Neural progenitor cell (in vitro differentiated cells): ENCODE measurements around the gene MMP14. TPM values are rescaled to one million over a fixed set of nuclear protein-coding genes. Genes with fewer than 3 reads are reported as not detected.

Source experiments
- DNase-seq: peaks from one replicate; pipeline ENCODE4 v3.0.0-alpha.2; 2016; ENCODE audit warnings: low spot score
- H2AFZ ChIP-seq: fragments of 200-600 bp; sonication (generic); replicated peaks from 2 replicates; pipeline ENCODE4 v1.6.1; 2016; ENCODE audit warnings: antibody characterized with exemption
- H3F3A ChIP-seq: fragments of 200-600 bp; sonication (generic); 2 replicates; pipeline ENCODE4 v1.6.1; 2016; ENCODE audit warnings: antibody characterized with exemption, low read depth
- H3K27ac ChIP-seq: fragments of 200-600 bp; sonication (generic); 2 replicates; pipeline ENCODE4 v1.5.1; 2016; ENCODE audit warnings: mild to moderate bottlenecking
- H3K27me3 ChIP-seq: fragments of 200-600 bp; sonication (generic); 2 replicates; pipeline ENCODE4 v1.6.1; 2016; ENCODE audit warnings: mild to moderate bottlenecking, moderate library complexity
- H3K36me3 ChIP-seq: fragments of 200-600 bp; sonication (generic); 2 replicates; pipeline ENCODE4 v1.5.1; 2016
- H3K4me1 ChIP-seq: fragments of 200-600 bp; sonication (generic); 2 replicates; pipeline ENCODE4 v1.6.1; 2016; ENCODE audit warnings: mixed run types
- H3K4me2 ChIP-seq: fragments of 200-600 bp; sonication (generic); 2 replicates; pipeline ENCODE4 v1.6.1; 2016
- H3K4me3 ChIP-seq: fragments of 200-600 bp; sonication (generic); 2 replicates; pipeline ENCODE4 v1.5.1; 2016
- H3K79me2 ChIP-seq: fragments of 200-600 bp; sonication (generic); 2 replicates; pipeline ENCODE4 v1.6.1; 2016; ENCODE audit warnings: low read depth
- H3K9ac ChIP-seq: fragments of 200-600 bp; sonication (generic); 2 replicates; pipeline ENCODE4 v1.6.1; 2016
- H3K9me3 ChIP-seq: fragments of 200-600 bp; sonication (generic); 2 replicates; pipeline ENCODE4 v1.5.1; 2016; ENCODE audit warnings: low read depth
- H4K20me1 ChIP-seq: fragments of 200-600 bp; sonication (generic); 2 replicates; pipeline ENCODE4 v1.6.1; 2016; ENCODE audit warnings: low read depth
- H3K27ac Mint-ChIP-seq: 3 replicates; pipeline ENCODE4 v1.8.0; 2021; ENCODE audit warnings: mixed read lengths
- H3K27me3 Mint-ChIP-seq: 2 replicates; pipeline ENCODE4 v1.8.0; 2022; ENCODE audit warnings: low read depth, mild to moderate bottlenecking, inconsistent platforms, moderate library complexity, mixed read lengths; ENCODE audit not compliant: insufficient read depth
- H3K36me3 Mint-ChIP-seq: 3 replicates; pipeline ENCODE4 v1.8.0; 2021; ENCODE audit warnings: mixed read lengths
- H3K4me1 Mint-ChIP-seq: 3 replicates; pipeline ENCODE4 v1.8.0; 2021; ENCODE audit warnings: mixed read lengths
- H3K4me3 Mint-ChIP-seq: 3 replicates; pipeline ENCODE4 v1.8.0; 2021; ENCODE audit warnings: mild to moderate bottlenecking, moderate library complexity, mixed read lengths
- H3K9me3 Mint-ChIP-seq: 3 replicates; pipeline ENCODE4 v1.8.0; 2020; ENCODE audit warnings: mixed read lengths
- EZH2 ChIP-seq: fragments of 200-600 bp; sonication (generic); IDR thresholded peaks from 2 replicates; pipeline ENCODE4 v1.6.1; 2017; ENCODE audit warnings: antibody characterized with exemption, mild to moderate bottlenecking, moderate library complexity
- EZH2phosphoT487 ChIP-seq: fragments of 200-600 bp; sonication (generic); IDR thresholded peaks from 2 replicates; pipeline ENCODE4 v1.6.1; 2017; ENCODE audit warnings: antibody characterized with exemption
- small RNA-seq: library from RNA; depleted of rRNA; stranded (forward); fragments of <200 nt; gene quantifications from one replicate; pipeline ENCODE3, GENCODE V24; 2015
- total RNA-seq: library from RNA; depleted of rRNA; stranded (reverse); fragments of >200 nt; gene quantifications from 2 replicates; pipeline ENCODE4 v1.2.3, GENCODE V29; 2015; ENCODE audit warnings: low replicate concordance
- TF ChIP-seq, protein P1 (sequence below): fragments of 200-600 bp; sonication (generic); IDR thresholded peaks from 2 replicates; pipeline ENCODE4 v1.5.1; 2017; ENCODE audit warnings: antibody characterized with exemption, mild to moderate bottlenecking

The MMP14 gene
- total RNA-seq, 1 donor from 2014 or later, result 15.1 TPM

- Histone ChIP-seq H3K4me2 (no peak overlapping the region), H3F3A (peaks cover 30% of the 10 kb centered on the region), H2AFZ (no peak overlapping the region), H3K27ac (no peak overlapping the region), H3K79me2 (no peaks in the 10 kb centered on the region), H3K9ac (no peak overlapping the region), H3K4me1 (peaks cover 10% of the 10 kb centered on the region), H3K9me3 (no peaks in the 10 kb centered on the region), H3K4me3 (no peak overlapping the region), H3K36me3 (no peaks in the 10 kb centered on the region), H4K20me1 (peaks cover 10% of the 10 kb centered on the region), H3K27me3 (no peaks in the 10 kb centered on the region)
- Mint-ChIP-seq H3K27me3 (peaks cover 3% of the 10 kb centered on the region), H3K9me3 (no peaks in the 10 kb centered on the region), H3K36me3 (peaks cover 16% of the 10 kb centered on the region), H3K27ac (no peak overlapping the region), H3K4me3 (no peak overlapping the region), H3K4me1 (peaks cover 11% of the 10 kb centered on the region)
- TF ChIP-seq EZH2 (no peak), EZH2phosphoT487 (no peak)
- TF ChIP-seq, protein P1, sequence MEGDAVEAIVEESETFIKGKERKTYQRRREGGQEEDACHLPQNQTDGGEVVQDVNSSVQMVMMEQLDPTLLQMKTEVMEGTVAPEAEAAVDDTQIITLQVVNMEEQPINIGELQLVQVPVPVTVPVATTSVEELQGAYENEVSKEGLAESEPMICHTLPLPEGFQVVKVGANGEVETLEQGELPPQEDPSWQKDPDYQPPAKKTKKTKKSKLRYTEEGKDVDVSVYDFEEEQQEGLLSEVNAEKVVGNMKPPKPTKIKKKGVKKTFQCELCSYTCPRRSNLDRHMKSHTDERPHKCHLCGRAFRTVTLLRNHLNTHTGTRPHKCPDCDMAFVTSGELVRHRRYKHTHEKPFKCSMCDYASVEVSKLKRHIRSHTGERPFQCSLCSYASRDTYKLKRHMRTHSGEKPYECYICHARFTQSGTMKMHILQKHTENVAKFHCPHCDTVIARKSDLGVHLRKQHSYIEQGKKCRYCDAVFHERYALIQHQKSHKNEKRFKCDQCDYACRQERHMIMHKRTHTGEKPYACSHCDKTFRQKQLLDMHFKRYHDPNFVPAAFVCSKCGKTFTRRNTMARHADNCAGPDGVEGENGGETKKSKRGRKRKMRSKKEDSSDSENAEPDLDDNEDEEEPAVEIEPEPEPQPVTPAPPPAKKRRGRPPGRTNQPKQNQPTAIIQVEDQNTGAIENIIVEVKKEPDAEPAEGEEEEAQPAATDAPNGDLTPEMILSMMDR, result no peak
- DNase-seq, result no peak
Measured at GRCh38 chr14:22896760-22897159, 60.4 kb downstream of the MMP14 start.

DNA sequence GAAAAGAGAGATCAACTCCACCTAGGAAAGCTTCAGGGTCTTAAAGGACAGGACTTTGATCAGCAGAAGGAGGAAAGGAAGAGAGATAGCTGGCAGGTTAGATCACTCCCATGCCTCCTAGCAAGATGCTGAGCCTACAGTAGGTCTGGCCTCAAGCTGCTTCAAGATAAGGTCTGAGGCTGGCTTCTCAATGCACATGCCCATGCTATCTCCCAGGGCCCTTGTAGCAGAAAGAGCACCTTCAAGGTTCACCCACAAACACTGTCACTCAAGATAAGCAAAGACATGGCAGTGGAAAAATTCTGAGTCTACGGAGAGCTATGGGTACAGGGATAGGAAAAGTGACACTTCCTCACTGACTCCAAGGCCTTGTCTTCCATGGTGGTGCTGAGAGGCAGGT, 61.0 kb downstream of the MMP14 start:
- no peak overlapping the region for H3K9ac ChIP-seq
- Mint-ChIP-seq H3K27me3 (peaks cover 5% of the 10 kb centered on the region), H3K27ac (no peak overlapping the region), H3K4me1 (peaks cover 11% of the 10 kb centered on the region), H3K9me3 (no peaks in the 10 kb centered on the region), H3K4me3 (no peak overlapping the region), H3K36me3 (peaks cover 18% of the 10 kb centered on the region)
- H3K4me1 ChIP-seq, result peaks cover 10% of the 10 kb centered on the region
- no peaks in the 10 kb centered on the region for H3K36me3 ChIP-seq
- no peak overlapping the region for H3K4me2 ChIP-seq
- H3K79me2 ChIP-seq, result no peaks in the 10 kb centered on the region
- no peak for DNase-seq
- no peaks in the 10 kb centered on the region for H3K27me3 ChIP-seq
- H3K27ac ChIP-seq, result no peak overlapping the region
- H4K20me1 ChIP-seq, result peaks cover 10% of the 10 kb centered on the region
- TF ChIP-seq, protein P1, result no peak
- TF ChIP-seq EZH2phosphoT487 (no peak), EZH2 (no peak)
- no peaks in the 10 kb centered on the region for H3K9me3 ChIP-seq
- H2AFZ ChIP-seq, result no peak overlapping the region
- H3K4me3 ChIP-seq, result no peak overlapping the region
- peaks cover 30% of the 10 kb centered on the region for H3F3A ChIP-seq

Small RNA genes lying within 50 kb of the gene (small RNA-seq; reads per million reads assigned to genes)
- not detected for gene RF00019

Other genes with a start within 250 kb of the MMP14 start
- 166 and 185 TPM in 2 replicates for gene DAD1, start 247.4 kb upstream of the MMP14 start, total RNA-seq
- 9.3 and 13.3 TPM in 2 replicates for gene ABHD4, start 238.3 kb upstream of the MMP14 start, total RNA-seq
- gene OR6J1, start 192.2 kb upstream of the MMP14 start, total RNA-seq, result not detected in 2 replicates
- gene OXA1L, start 69.9 kb upstream of the MMP14 start, total RNA-seq, result 101 and 116 TPM in 2 replicates
- gene SLC7A7, start 21.1 kb upstream of the MMP14 start, total RNA-seq, result 2.8 and 5.6 TPM in 2 replicates
- 28.1 and 71.5 TPM in 2 replicates for gene MRPL52, start 6.7 kb upstream of the MMP14 start, total RNA-seq
- 0.92 and 4.2 TPM in 2 replicates for gene LRP10, start 35.2 kb downstream of the MMP14 start, total RNA-seq
- gene REM2, start 46.6 kb downstream of the MMP14 start, total RNA-seq, result 1.7 and 3.3 TPM in 2 replicates
- 139 and 170 TPM in 2 replicates for gene RBM23, start 82.6 kb downstream of the MMP14 start, total RNA-seq
- 54.6 and 97.6 TPM in 2 replicates for gene PRMT5, start 92.8 kb downstream of the MMP14 start, total RNA-seq
- 93.3 and 103 TPM in 2 replicates for gene HAUS4, start 120.5 kb downstream of the MMP14 start, total RNA-seq
- gene AJUBA, start 146.0 kb downstream of the MMP14 start, total RNA-seq, result 99.6 and 147 TPM in 2 replicates
- 8.2 and 11.0 TPM in 2 replicates for gene C14orf93, start 173.6 kb downstream of the MMP14 start, total RNA-seq
- 154 and 223 TPM in 2 replicates for gene PSMB5, start 198.3 kb downstream of the MMP14 start, total RNA-seq
- gene PSMB11, start 205.6 kb downstream of the MMP14 start, total RNA-seq, result not detected in 2 replicates
- 15.0 and 35.9 TPM in 2 replicates for gene CDH24, start 220.9 kb downstream of the MMP14 start, total RNA-seq